ENCODE data around the gene RNU6-8. TPM values are rescaled to one million over a fixed set of nuclear protein-coding genes. Genes with fewer than 3 reads are reported as not detected.

The RNU6-8 gene
- total and polyA plus RNA-seq, 10 of the 15 experiments (the other 5 are each of a cell fraction or from before 2014, with no cell fraction given), result not detected

DNA sequence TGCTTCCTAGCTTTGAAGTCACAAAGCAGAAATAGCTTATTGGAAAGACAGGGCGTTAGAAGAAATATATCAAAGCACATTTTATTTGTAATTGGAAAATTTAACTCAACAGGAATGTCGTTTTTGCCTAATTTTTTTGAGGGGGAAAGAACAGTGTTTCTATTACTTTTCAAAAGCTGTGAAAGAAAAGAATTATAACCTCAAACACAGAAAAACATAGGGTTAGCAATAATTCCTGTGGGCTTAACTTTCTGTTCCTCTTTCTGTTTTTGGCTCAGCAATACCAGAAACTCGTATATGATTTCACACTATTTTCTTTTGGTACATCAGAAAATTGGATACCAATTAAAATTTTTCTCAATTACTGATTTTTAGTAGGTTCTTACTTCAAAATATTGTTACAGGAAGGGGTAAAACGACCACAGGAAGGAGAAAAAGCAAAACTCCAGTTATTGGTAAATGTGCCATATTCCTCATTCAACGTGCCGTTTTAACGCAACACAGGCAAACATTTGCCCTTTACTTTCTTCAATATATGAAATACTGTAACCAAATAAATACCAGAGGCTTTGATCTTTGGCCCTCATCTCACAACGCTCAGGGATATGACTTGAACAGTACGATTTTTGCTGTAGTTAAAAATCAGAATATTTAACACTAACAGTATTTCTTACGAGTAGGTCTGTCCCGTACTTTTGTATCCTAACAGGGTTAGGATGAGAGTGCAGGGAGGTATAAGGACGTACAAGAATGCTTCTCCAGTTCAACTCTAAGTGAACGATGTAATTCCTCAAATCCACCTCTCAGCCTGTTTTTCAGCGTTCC, 2.5 kb downstream of the RNU6-8 start (continued):
- TF ChIP-seq, protein P1, sequence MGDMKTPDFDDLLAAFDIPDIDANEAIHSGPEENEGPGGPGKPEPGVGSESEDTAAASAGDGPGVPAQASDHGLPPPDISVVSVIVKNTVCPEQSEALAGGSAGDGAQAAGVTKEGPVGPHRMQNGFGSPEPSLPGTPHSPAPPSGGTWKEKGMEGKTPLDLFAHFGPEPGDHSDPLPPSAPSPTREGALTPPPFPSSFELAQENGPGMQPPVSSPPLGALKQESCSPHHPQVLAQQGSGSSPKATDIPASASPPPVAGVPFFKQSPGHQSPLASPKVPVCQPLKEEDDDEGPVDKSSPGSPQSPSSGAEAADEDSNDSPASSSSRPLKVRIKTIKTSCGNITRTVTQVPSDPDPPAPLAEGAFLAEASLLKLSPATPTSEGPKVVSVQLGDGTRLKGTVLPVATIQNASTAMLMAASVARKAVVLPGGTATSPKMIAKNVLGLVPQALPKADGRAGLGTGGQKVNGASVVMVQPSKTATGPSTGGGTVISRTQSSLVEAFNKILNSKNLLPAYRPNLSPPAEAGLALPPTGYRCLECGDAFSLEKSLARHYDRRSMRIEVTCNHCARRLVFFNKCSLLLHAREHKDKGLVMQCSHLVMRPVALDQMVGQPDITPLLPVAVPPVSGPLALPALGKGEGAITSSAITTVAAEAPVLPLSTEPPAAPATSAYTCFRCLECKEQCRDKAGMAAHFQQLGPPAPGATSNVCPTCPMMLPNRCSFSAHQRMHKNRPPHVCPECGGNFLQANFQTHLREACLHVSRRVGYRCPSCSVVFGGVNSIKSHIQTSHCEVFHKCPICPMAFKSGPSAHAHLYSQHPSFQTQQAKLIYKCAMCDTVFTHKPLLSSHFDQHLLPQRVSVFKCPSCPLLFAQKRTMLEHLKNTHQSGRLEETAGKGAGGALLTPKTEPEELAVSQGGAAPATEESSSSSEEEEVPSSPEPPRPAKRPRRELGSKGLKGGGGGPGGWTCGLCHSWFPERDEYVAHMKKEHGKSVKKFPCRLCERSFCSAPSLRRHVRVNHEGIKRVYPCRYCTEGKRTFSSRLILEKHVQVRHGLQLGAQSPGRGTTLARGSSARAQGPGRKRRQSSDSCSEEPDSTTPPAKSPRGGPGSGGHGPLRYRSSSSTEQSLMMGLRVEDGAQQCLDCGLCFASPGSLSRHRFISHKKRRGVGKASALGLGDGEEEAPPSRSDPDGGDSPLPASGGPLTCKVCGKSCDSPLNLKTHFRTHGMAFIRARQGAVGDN (IDR thresholded peaks at IDR 0.05), result no peak
- peak; percentile 40; the same call in 1 of the 2 replicates for TF ChIP-seq JUNB (IDR thresholded peaks at IDR 0.05)
- TF ChIP-seq MYB (IDR thresholded peaks at IDR 0.05; ENCODE audit: borderline replicate concordance, low read depth, low read length), result no peak
- no peak for TF ChIP-seq STAT1 (conservative IDR thresholded peaks at IDR 0.05)
- TF ChIP-seq, protein P2, sequence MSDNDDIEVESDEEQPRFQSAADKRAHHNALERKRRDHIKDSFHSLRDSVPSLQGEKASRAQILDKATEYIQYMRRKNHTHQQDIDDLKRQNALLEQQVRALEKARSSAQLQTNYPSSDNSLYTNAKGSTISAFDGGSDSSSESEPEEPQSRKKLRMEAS (IDR thresholded peaks at IDR 0.05; ENCODE audit: low read depth, low read length), result no peak
- no peak for TF ChIP-seq ZNF384 (IDR thresholded peaks at IDR 0.05; ENCODE audit: borderline replicate concordance, low read depth, low read length)
- TF ChIP-seq BRCA1 (IDR thresholded peaks at IDR 0.05; ENCODE audit: low read depth, low read length), result no peak
- TF ChIP-seq, protein P3, sequence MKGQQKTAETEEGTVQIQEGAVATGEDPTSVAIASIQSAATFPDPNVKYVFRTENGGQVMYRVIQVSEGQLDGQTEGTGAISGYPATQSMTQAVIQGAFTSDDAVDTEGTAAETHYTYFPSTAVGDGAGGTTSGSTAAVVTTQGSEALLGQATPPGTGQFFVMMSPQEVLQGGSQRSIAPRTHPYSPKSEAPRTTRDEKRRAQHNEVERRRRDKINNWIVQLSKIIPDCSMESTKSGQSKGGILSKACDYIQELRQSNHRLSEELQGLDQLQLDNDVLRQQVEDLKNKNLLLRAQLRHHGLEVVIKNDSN (IDR thresholded peaks at IDR 0.05; ENCODE audit: borderline replicate concordance, extremely low read length, insufficient read depth, low read depth, low read length), result no peak
- TF ChIP-seq POLR2A (IDR thresholded peaks at IDR 0.05; ENCODE audit: low read depth, low read length), result no peak
- TF ChIP-seq, protein P4, sequence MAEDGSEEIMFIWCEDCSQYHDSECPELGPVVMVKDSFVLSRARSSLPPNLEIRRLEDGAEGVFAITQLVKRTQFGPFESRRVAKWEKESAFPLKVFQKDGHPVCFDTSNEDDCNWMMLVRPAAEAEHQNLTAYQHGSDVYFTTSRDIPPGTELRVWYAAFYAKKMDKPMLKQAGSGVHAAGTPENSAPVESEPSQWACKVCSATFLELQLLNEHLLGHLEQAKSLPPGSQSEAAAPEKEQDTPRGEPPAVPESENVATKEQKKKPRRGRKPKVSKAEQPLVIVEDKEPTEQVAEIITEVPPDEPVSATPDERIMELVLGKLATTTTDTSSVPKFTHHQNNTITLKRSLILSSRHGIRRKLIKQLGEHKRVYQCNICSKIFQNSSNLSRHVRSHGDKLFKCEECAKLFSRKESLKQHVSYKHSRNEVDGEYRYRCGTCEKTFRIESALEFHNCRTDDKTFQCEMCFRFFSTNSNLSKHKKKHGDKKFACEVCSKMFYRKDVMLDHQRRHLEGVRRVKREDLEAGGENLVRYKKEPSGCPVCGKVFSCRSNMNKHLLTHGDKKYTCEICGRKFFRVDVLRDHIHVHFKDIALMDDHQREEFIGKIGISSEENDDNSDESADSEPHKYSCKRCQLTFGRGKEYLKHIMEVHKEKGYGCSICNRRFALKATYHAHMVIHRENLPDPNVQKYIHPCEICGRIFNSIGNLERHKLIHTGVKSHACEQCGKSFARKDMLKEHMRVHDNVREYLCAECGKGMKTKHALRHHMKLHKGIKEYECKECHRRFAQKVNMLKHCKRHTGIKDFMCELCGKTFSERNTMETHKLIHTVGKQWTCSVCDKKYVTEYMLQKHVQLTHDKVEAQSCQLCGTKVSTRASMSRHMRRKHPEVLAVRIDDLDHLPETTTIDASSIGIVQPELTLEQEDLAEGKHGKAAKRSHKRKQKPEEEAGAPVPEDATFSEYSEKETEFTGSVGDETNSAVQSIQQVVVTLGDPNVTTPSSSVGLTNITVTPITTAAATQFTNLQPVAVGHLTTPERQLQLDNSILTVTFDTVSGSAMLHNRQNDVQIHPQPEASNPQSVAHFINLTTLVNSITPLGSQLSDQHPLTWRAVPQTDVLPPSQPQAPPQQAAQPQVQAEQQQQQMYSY (CRISPR knock-in tag; IDR thresholded peaks at IDR 0.05), result no peak
- TF ChIP-seq, protein P5, sequence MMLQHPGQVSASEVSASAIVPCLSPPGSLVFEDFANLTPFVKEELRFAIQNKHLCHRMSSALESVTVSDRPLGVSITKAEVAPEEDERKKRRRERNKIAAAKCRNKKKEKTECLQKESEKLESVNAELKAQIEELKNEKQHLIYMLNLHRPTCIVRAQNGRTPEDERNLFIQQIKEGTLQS (IDR thresholded peaks at IDR 0.05; ENCODE audit: borderline replicate concordance, extremely low read depth, low read depth, low read length), result no peak
- TF ChIP-seq POLR2AphosphoS5 (IDR thresholded peaks at IDR 0.05; ENCODE audit: low read length), result no peak
- TF ChIP-seq, protein P6, sequence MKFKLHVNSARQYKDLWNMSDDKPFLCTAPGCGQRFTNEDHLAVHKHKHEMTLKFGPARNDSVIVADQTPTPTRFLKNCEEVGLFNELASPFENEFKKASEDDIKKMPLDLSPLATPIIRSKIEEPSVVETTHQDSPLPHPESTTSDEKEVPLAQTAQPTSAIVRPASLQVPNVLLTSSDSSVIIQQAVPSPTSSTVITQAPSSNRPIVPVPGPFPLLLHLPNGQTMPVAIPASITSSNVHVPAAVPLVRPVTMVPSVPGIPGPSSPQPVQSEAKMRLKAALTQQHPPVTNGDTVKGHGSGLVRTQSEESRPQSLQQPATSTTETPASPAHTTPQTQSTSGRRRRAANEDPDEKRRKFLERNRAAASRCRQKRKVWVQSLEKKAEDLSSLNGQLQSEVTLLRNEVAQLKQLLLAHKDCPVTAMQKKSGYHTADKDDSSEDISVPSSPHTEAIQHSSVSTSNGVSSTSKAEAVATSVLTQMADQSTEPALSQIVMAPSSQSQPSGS (IDR thresholded peaks at IDR 0.05; ENCODE audit: low read length), result peak; percentile 43
- peak; percentile 96 for TF ChIP-seq SPI1 (IDR thresholded peaks at IDR 0.05; ENCODE audit: borderline replicate concordance, insufficient read depth, low read depth, low read length)
- TF ChIP-seq EP300 (IDR thresholded peaks at IDR 0.05; ENCODE audit: borderline replicate concordance in 1 of 2, control insufficient read depth in 1 of 2, low read depth in 2 of 2, low read length in 2 of 2), result peak; percentile 45 to 90; a peak in 3 of 4 replicates
- peak; percentile 86 for TF ChIP-seq DPF2 (IDR thresholded peaks at IDR 0.05)
- TF ChIP-seq CREB1 (IDR thresholded peaks at IDR 0.05; ENCODE audit: low read depth), result no peak
- no peak for TF ChIP-seq SIN3A (IDR thresholded peaks at IDR 0.05; ENCODE audit: low read depth, low read length)

Data from GM12878 (cell line).